AG09319 (cell line): ENCODE results near the gene IFNA1.

Experiments
- DNase-seq: peaks from one replicate; pipeline ENCODE4 v3.0.0-alpha.2; 2010; ENCODE audit warnings: low read depth; ENCODE audit errors: extremely low read depth
- TF ChIP-seq, protein P1 (sequence below): IDR thresholded peaks from 2 replicates; pipeline ENCODE4 v1.5.1; 2011; ENCODE audit warnings: low read depth, mild to moderate bottlenecking, inconsistent platforms, low read length, moderate library complexity

The IFNA1 gene

DNA sequence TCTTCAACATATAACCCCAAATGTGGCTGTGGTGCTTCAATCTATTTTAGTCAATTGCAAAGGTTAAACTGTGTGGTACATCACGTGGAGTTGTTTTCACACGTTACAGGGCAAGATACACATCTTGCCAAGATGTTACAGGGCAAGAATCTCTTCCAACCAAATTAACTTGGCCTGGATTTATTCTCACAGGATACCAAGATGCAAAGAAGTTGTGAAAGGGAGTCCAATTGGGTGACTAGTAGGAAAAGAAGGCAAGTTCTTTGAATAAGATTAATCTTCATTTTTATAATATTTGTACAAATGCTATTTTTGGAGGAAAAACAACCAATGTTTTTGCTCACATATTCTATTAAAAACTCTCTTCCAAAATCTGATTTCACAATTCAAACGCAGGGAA, 36.1 kb upstream of the IFNA1 start:
- DNase-seq = no peak
- TF ChIP-seq, protein P1, sequence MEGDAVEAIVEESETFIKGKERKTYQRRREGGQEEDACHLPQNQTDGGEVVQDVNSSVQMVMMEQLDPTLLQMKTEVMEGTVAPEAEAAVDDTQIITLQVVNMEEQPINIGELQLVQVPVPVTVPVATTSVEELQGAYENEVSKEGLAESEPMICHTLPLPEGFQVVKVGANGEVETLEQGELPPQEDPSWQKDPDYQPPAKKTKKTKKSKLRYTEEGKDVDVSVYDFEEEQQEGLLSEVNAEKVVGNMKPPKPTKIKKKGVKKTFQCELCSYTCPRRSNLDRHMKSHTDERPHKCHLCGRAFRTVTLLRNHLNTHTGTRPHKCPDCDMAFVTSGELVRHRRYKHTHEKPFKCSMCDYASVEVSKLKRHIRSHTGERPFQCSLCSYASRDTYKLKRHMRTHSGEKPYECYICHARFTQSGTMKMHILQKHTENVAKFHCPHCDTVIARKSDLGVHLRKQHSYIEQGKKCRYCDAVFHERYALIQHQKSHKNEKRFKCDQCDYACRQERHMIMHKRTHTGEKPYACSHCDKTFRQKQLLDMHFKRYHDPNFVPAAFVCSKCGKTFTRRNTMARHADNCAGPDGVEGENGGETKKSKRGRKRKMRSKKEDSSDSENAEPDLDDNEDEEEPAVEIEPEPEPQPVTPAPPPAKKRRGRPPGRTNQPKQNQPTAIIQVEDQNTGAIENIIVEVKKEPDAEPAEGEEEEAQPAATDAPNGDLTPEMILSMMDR = no peak

DNA sequence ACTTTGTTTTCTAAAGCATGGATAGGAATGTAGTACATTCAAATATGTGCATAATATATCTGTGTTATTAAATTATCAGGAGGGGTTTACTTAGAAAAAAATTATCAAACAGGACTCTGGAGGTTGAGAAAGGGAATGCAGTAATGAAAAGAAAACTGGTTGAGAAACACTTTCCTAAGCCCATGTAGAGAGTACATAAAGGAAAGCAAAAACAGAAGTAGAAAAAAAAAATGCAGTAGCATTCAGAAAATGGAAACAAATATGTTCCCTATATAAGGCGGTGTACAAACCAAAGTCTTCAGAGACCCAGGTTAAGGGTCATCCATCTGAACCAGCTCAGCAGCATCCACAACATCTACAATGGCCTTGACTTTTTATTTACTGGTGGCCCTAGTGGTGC, 31.4 kb upstream of the IFNA1 start, which contains the start of gene IFNA8:
Gene IFNA8 (plus strand): TSS at position 301 of the 400 bp plus-strand sequence. CDS start 60 bp downstream, at position 361.
- no peak for DNase-seq
- TF ChIP-seq, protein P1 = no peak

DNA sequence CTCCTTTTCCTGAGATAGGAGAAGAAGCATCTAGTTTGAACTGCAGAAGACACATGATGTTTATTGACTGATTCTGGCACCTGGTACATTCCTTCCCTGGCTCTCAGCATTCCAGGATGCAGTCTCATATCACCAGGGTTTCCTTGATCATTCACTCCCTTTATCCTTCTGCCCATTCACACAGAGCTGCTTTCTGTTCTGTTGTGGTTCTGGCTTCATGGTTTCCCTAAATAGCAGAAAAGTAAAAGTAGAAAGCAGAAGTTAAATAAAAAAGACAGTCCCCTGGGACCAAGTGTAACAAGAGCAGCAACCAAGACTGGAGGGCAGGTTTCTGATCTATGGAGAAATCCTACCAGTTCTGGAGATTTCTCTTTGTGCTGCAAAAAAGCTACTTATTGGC, 28.1 kb upstream of the IFNA1 start:
- TF ChIP-seq, protein P1 = no peak
- no peak for DNase-seq

DNA sequence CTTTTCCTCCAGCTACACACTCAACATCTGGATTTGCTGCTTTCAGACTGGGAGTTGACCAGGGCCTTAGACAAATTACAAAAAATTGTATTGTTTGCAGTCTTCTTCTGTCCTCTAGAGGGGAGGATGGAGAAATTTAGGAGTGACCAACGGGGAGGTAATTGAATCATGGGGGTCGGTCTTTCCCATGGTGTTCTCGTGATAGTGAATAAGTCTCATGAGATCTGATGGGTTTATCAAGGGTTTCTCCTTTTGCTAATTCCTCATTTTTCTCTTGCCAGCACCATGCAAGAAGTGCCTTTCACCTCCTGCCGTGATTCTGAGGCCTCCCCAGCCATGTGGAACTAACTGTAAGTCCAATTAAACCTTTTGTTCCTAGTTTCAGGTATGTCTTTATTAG, 27.1 kb upstream of the IFNA1 start:
- no peak for DNase-seq
- TF ChIP-seq, protein P1 = no peak

DNA sequence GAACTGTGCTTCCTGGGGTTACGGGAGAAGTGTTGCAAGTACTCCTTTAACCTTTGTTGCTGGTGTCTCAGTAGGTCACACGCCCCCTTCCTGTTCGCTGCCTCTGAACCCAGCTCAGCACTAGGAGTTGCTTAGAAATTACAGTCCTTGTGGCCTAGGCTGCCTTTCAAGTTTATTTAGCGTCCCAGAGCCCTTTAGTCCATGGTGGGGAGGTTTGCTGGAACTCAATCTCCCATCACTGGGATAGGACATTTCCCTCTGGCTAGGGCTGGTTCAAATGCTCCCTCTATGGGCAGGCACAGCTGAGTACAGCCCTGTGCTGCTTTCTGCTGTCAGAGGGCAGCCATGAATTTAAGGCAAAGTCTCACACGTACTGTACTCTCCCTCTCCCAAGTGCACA, 26.6 kb upstream of the IFNA1 start:
- no peak for DNase-seq
- TF ChIP-seq, protein P1 = peak; percentile 7; the same call in 1 of the 2 replicates

DNA sequence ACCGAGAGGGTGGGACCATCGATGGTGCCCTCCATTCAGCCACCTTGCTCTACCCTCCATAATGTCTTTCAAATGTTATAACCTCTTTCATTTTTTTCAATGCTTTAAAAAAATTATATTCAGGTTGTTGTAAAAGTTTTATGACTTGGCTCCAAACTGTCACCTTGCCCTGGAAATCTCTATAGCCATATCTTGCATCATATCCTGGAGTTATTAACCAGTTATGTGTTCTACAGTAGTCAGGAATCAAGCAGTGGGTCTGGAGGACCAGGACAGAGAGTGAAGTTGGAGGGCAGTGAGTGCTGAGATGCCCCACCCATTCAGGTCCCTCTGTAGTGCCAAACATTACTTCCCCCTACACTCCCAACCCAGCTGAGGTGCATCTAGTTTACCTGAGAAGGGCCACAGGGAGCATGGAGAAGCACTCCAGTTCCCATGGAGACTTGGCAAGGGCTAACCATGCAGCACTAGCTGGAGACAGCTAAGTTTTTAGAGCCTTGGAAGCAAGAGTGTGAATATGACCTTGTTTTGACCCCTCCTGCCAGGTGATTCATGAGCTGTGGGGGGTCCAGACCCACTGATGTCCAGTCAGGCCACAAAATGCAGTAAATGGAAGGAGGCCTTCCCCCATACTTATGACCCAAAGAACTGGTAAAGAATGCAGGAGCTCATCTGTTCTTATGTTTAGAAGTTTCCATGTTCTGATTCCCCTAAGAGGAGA, 25.9 kb upstream of the IFNA1 start:
- DNase-seq = no peak
- TF ChIP-seq, protein P1 = no peak

DNA sequence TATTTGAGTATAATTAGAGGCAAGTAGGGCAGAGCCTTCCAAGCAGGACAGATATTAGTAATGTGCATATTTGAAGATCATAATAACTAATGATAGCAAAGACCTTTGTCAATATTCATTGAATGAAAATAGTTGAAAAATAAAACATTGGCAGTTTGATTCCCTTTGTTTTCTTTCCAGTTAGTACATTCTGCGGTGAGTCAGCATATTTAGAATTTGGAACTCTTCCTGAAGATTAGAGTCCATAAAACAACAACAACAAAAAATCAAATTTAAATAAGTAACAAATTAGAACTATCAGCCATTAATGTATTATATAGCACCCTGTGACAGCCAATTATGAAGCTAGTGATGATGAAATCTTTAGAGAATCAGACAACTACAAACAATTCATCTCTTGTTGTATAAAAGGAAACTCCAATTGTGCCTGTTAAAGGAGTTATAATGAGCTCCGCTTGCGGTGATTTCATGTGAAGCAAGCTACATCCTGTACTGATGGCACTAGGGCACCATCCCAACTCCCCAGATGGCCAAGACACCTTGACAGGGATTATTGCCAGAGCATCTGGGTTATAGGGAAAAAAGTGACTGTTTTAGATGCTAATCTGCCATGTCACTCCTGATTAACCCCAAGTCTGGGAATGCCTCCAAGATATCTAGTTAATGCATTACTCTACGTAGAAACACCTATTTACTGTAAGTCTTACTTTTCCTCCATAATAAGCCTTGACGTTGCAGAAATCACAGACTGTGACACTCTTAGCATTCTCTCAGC, 24.6 kb upstream of the IFNA1 start:
- DNase-seq = no peak
- TF ChIP-seq, protein P1 = no peak
